Ascending aorta (tissue), 2 donors: ENCODE measurements around the gene NFATC2. TPM values are rescaled to one million over a fixed set of nuclear protein-coding genes. Genes with fewer than 3 reads are reported as not detected.

Experiments
- DNase-seq, 2 donors: peaks; one replicate each; pipeline ENCODE4 v3.0.0-alpha.2; 2019; ENCODE audit warnings: low spot score in 2 of 2
- H3K27ac ChIP-seq, 2 donors: fragments of 200-600 bp; sonication (generic); one replicate each; pipeline ENCODE4 v1.5.1; 2016 to 2017; ENCODE audit warnings: mild to moderate bottlenecking in 1 of 2
- H3K27me3 ChIP-seq: fragments of 200-600 bp; sonication (generic); one replicate; pipeline ENCODE4 v1.5.1; 2017
- H3K36me3 ChIP-seq, 2 donors: fragments of 200-600 bp; sonication (generic); one replicate each; pipeline ENCODE4 v1.5.1; 2016
- H3K4me1 ChIP-seq, 2 donors: fragments of 200-600 bp; sonication (generic); one replicate each; pipeline ENCODE4 v1.5.1; 2016 to 2017; ENCODE audit warnings: mild to moderate bottlenecking in 1 of 2
- H3K4me3 ChIP-seq, 2 donors: fragments of 200-600 bp; sonication (generic); one replicate each; pipeline ENCODE4 v1.5.1; 2016 to 2017; ENCODE audit warnings: mild to moderate bottlenecking in 1 of 2
- H3K9me3 ChIP-seq, 2 donors: fragments of 200-600 bp; sonication (generic); one replicate each; pipeline ENCODE4 v1.5.1; 2016
- intact Hi-C: fragments of 100-400 bp; cut with DNase I; formaldehyde crosslinking; loops from one replicate; pipeline ENCODE4 v1.15.1; 2023
- total RNA-seq: library from RNA; depleted of rRNA; stranded (reverse); fragments of >200 nt; gene quantifications from one replicate; pipeline ENCODE4 v1.1.0, GENCODE V29; 2016
- TF ChIP-seq, protein P1 (sequence below), 3 experiments: fragments of 200-600 bp in 2 of 3; fragments of 450-650 bp in 1 of 3; sonication (generic) in 2 of 3; IDR thresholded peaks; one replicate each; pipeline ENCODE4 v1.5.1; 2016 to 2019; ENCODE audit warnings: antibody characterized with exemption in 3 of 3, mild to moderate bottlenecking in 1 of 3, moderate library complexity in 1 of 3

The NFATC2 gene
- total RNA-seq, 1 donor from 2014 or later, result 7.9 TPM

DNA sequence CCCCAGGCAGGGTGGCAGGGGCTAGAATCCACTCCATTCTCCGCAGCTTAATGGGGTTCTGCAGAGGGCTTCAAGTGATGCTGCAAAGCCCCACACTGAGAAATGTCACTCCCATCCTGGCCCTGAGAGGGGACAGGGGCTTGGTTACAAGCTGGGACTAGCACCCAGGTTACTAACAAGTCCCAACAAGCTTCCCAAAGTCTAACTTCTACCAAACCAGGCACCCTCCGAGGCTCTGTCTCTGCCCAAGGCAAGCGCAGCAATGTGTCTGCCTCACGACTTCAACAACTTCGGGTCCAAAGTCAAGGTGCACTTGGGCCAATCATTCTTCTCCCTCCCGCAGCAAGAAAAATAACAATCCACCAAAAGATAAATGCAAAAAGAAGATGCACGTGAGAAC lies 45.6 kb downstream of the NFATC2 start:
- peaks cover 3 to 13% of the 10 kb centered on the region in 2 donors for H3K4me1 ChIP-seq
- intact Hi-C loops, result no loop called here
- TF ChIP-seq, protein P1, sequence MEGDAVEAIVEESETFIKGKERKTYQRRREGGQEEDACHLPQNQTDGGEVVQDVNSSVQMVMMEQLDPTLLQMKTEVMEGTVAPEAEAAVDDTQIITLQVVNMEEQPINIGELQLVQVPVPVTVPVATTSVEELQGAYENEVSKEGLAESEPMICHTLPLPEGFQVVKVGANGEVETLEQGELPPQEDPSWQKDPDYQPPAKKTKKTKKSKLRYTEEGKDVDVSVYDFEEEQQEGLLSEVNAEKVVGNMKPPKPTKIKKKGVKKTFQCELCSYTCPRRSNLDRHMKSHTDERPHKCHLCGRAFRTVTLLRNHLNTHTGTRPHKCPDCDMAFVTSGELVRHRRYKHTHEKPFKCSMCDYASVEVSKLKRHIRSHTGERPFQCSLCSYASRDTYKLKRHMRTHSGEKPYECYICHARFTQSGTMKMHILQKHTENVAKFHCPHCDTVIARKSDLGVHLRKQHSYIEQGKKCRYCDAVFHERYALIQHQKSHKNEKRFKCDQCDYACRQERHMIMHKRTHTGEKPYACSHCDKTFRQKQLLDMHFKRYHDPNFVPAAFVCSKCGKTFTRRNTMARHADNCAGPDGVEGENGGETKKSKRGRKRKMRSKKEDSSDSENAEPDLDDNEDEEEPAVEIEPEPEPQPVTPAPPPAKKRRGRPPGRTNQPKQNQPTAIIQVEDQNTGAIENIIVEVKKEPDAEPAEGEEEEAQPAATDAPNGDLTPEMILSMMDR (IDR thresholded peaks at IDR 0.05), result no peak
- no peak for DNase-seq
- H3K36me3 ChIP-seq, result no peaks in the 10 kb centered on the region
- H3K27ac ChIP-seq, result no peak overlapping the region
- no peak overlapping the region for H3K4me3 ChIP-seq
- no peaks in the 10 kb centered on the region for H3K9me3 ChIP-seq
- no peaks in the 10 kb centered on the region for H3K27me3 ChIP-seq

DNA sequence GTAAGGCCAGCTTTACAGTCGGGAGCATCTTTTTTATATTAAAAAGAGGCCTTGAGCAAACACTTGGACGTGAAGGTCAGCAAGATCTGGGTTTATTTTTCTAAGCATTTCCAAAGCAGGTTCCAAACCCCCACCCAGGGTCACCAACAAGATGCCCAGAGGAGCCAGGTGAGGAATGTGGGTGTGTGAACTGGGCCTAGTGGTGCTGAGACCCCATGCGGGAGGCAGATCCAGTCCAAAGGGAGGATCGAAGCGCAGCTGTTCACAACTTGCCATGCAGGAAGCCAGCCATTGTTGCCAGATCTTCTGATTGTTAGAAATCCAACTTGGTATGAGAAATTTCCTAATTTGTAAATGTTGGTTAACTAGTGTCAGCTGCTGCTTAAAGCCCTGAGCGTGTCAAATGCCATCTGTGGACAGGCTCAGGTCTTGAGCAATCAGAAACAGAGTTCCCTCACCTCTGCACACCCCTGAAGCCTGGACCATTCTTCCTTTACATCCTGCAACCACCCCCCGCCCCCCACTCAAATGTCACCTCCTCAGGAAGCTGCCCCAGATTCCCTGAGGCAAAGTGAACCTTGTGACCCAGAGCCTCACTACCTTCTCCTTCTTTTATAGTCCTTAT lies 46.5 kb downstream of the NFATC2 start:
- H3K9me3 ChIP-seq, result no peaks in the 10 kb centered on the region
- no peaks in the 10 kb centered on the region for H3K36me3 ChIP-seq
- no peak for DNase-seq
- intact Hi-C loops, result no loop called here
- TF ChIP-seq, protein P1 (IDR thresholded peaks at IDR 0.05), result no peak
- H3K4me3 ChIP-seq, result no peak overlapping the region
- no peak overlapping the region for H3K27ac ChIP-seq
- no peaks in the 10 kb centered on the region for H3K27me3 ChIP-seq
- peaks cover 3 to 14% of the 10 kb centered on the region in 2 donors for H3K4me1 ChIP-seq

DNA sequence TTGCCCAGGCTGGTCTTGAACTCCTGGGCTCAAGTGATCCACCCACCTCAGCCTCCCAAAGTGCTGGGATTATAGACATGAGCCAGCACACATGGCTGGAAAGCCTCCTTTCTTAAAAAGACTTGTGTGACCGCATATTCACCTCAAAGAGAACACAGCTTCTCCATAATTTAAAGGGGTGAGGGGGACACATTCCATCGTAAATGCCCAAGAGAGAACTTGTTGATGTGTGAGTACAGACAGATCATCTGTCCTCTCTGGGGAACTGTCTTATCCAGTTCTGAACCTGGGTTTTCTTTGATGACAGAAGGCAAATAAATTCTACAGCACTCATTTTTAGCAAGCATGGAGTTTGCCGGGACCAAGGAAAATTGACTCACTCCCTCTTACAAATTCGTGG lies 47.2 kb downstream of the NFATC2 start:
- no peak for DNase-seq
- Histone ChIP-seq H3K4me3 (no peak overlapping the region), H3K27ac (no peak overlapping the region), H3K9me3 (no peaks in the 10 kb centered on the region), H3K27me3 (no peaks in the 10 kb centered on the region), H3K36me3 (no peaks in the 10 kb centered on the region), H3K4me1 (peaks cover 3 to 14% of the 10 kb centered on the region in 2 donors)
- intact Hi-C loops, result no loop called here
- TF ChIP-seq, protein P1 (IDR thresholded peaks at IDR 0.05), result no peak

DNA sequence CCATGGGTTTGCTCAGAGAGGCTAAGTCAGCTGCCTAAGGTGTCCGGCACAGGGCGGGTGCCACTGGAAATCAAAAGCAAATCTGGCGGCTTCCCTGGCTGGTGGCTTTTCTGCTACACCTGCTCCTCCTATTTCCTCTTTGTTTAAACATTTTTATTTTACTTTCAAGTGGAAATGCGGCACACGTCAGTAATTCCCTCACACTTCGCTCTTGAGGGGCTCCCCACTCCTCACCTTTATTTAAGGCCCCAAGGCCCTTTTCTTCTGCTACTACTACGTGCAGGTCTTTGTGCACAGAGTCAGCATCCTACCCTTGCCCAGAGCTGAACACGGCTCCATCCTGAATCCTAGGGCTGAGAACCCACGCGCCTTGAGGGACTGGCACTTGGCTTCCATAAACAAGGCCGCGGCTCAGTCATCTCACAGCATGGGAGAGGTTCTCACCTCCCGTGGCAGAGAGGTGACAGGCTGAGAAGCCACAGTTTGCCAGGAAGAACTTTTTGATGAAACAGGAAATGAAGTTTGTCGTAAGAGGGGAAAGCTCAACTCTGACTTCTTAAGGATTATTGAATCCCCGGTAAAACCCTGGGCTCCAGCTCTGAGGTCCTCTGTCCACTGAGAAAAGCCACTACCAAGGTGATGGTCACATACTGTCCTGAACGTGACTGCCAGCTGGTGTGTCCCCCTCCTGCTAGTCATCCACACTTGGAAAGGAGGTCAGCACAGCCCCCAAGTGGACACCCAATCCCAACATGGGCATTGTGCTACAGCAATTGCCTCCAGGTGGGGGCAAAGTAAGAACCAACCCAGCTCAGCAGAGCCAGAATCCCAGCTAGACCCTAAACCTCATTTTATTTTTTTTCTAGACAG lies 48.0 kb downstream of the NFATC2 start:
- Histone ChIP-seq H3K27me3 (no peaks in the 10 kb centered on the region), H3K4me3 (no peak overlapping the region), H3K27ac (no peak overlapping the region), H3K9me3 (no peaks in the 10 kb centered on the region), H3K4me1 (peaks cover 3 to 14% of the 10 kb centered on the region in 2 donors), H3K36me3 (no peaks in the 10 kb centered on the region)
- DNase-seq, result no peak
- intact Hi-C loops, result no loop called here
- TF ChIP-seq, protein P1 (IDR thresholded peaks at IDR 0.05), result no peak

DNA sequence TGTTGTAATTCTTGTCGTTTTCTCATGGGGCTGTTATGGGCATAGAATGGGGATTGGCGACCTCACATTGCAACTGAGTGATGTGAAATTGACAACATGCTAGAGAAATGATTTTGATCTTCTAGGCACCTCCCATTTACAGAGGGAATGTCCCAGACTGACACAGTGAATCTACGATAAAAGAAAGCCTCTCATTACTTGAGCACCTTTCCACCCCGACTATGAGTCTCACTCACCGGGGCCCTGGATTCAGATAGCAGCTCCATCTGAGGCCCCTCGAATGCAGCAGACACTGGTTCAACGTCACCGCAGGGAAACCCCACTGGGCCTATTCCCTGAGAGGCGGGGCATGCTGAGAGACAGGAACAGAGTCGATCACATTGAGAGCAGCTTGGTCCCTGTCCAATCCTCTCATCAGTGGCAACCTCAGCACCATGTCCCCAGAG lies 49.1 kb downstream of the NFATC2 start:
- Histone ChIP-seq H3K36me3 (no peaks in the 10 kb centered on the region), H3K4me3 (no peak overlapping the region), H3K4me1 (peaks cover 3 to 14% of the 10 kb centered on the region in 2 donors), H3K27ac (no peak overlapping the region), H3K27me3 (no peaks in the 10 kb centered on the region), H3K9me3 (no peaks in the 10 kb centered on the region)
- intact Hi-C loops, result no loop called here
- DNase-seq, result no peak
- TF ChIP-seq, protein P1 (IDR thresholded peaks at IDR 0.05), result no peak
